Loucy (cell line): ENCODE results near the gene SLC24A1.

Source experiments
- H2AFZ ChIP-seq: fragments of 200-600 bp; sonication (generic); 2 replicates; pipeline ENCODE4 v1.6.0; 2016; ENCODE audit warnings: antibody characterized with exemption, mild to moderate bottlenecking, low read length, moderate library complexity
- H3F3A ChIP-seq: fragments of 200-600 bp; 2 replicates; pipeline ENCODE4 v1.6.0; 2016; ENCODE audit warnings: antibody characterized with exemption, low read depth, mild to moderate bottlenecking
- H3K27me3 ChIP-seq: fragments of 200-600 bp; sonication (generic); 2 replicates; pipeline ENCODE4 v1.6.1; 2014; ENCODE audit warnings: low read length, mild to moderate bottlenecking; ENCODE audit not compliant: insufficient read depth, poor library complexity, severe bottlenecking
- H3K36me3 ChIP-seq: fragments of 200-600 bp; sonication (generic); 2 replicates; pipeline ENCODE4 v1.6.1; 2016; ENCODE audit warnings: low read length; ENCODE audit not compliant: insufficient read depth
- H3K4me1 ChIP-seq: fragments of 200-600 bp; sonication (generic); 2 replicates; pipeline ENCODE4 v1.5.1; 2014; ENCODE audit warnings: low read length, mild to moderate bottlenecking; ENCODE audit not compliant: insufficient read depth, poor library complexity, severe bottlenecking
- H3K4me2 ChIP-seq: fragments of 200-600 bp; sonication (generic); 2 replicates; pipeline ENCODE4 v1.6.0; 2014; ENCODE audit warnings: antibody characterized with exemption, low read length, low read depth, mild to moderate bottlenecking; ENCODE audit not compliant: poor library complexity, severe bottlenecking
- H3K4me3 ChIP-seq: fragments of 200-600 bp; sonication (generic); 2 replicates; pipeline ENCODE4 v1.5.1; 2014; ENCODE audit warnings: low read length, mild to moderate bottlenecking, mixed read lengths; ENCODE audit not compliant: poor library complexity, severe bottlenecking
- H3K79me2 ChIP-seq: fragments of 200-600 bp; sonication (generic); 2 replicates; pipeline ENCODE4 v1.6.1; 2014; ENCODE audit warnings: low read length; ENCODE audit not compliant: insufficient read depth
- H3K9ac ChIP-seq: fragments of 200-600 bp; sonication (generic); 2 replicates; pipeline ENCODE4 v1.6.0; 2014; ENCODE audit warnings: mild to moderate bottlenecking, low read depth, low read length, moderate library complexity; ENCODE audit not compliant: poor library complexity, severe bottlenecking
- H3K9me2 ChIP-seq: fragments of 200-600 bp; sonication (generic); replicated peaks from 2 replicates; pipeline ENCODE4 v1.6.1; 2016; ENCODE audit warnings: low read depth, low read length, mixed read lengths
- H3K9me3 ChIP-seq: fragments of 200-600 bp; sonication (generic); 2 replicates; pipeline ENCODE4 v1.6.1; 2014; ENCODE audit warnings: mild to moderate bottlenecking, antibody characterized with exemption, low read length, low read depth; ENCODE audit not compliant: insufficient read depth
- H4K20me1 ChIP-seq: fragments of 200-600 bp; sonication (generic); 2 replicates; pipeline ENCODE4 v1.6.0; 2014; ENCODE audit warnings: antibody characterized with exemption, low read length, mild to moderate bottlenecking; ENCODE audit not compliant: insufficient read depth, poor library complexity, severe bottlenecking
- EZH2phosphoT487 ChIP-seq: fragments of 200-600 bp; IDR thresholded peaks from 2 replicates; pipeline ENCODE4 v1.6.1; 2018; ENCODE audit warnings: antibody characterized with exemption, mild to moderate bottlenecking, moderate library complexity, borderline replicate concordance
- TF ChIP-seq, protein P1 (sequence below): fragments of 200-600 bp; sonication (generic); conservative IDR thresholded peaks from 2 replicates; pipeline ENCODE4 v1.5.1; 2014; ENCODE audit warnings: mild to moderate bottlenecking, antibody characterized with exemption, low read length

SLC24A1 gene

DNA sequence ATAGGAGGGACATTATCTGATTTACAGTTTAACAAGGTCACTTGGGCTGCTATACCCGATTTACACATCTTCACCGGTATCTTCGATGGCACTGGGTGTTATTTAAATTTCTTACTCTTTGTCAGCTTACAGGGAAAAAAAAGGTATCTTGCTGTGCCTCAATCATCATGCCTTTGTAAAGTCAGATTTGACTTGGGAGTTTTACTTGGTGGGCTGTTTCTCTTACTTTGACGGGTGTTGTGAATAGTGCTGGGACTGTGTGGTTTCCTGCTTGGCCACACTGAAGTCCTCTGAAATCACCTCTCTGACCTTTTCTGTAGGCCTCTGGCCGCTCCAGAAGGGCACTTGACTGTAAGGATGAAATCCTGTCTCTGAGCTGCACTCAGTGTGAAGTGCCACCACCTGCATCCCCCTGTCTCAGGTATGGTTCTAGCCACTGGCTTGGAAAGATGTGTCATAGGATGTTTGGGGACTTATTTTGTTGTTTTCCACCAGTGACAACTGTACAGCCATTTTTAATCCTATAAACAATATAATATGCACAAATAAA is 3.1 kb upstream of the SLC24A1 start:
- Histone ChIP-seq H3K4me3 (no peak overlapping the region), H3K4me1 (peaks cover 14% of the 10 kb centered on the region), H2AFZ (no peak overlapping the region), H3F3A (no peaks in the 10 kb centered on the region), H3K36me3 (no peaks in the 10 kb centered on the region), H3K79me2 (no peaks in the 10 kb centered on the region), H3K9me2 (no peaks in the 10 kb centered on the region), H3K27me3 (no peaks in the 10 kb centered on the region), H3K4me2 (no peak overlapping the region), H4K20me1 (no peaks in the 10 kb centered on the region), H3K9me3 (no peaks in the 10 kb centered on the region), H3K9ac (no peak overlapping the region)
- TF ChIP-seq EZH2phosphoT487: no peak
- TF ChIP-seq, protein P1, sequence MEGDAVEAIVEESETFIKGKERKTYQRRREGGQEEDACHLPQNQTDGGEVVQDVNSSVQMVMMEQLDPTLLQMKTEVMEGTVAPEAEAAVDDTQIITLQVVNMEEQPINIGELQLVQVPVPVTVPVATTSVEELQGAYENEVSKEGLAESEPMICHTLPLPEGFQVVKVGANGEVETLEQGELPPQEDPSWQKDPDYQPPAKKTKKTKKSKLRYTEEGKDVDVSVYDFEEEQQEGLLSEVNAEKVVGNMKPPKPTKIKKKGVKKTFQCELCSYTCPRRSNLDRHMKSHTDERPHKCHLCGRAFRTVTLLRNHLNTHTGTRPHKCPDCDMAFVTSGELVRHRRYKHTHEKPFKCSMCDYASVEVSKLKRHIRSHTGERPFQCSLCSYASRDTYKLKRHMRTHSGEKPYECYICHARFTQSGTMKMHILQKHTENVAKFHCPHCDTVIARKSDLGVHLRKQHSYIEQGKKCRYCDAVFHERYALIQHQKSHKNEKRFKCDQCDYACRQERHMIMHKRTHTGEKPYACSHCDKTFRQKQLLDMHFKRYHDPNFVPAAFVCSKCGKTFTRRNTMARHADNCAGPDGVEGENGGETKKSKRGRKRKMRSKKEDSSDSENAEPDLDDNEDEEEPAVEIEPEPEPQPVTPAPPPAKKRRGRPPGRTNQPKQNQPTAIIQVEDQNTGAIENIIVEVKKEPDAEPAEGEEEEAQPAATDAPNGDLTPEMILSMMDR: no peak

DNA sequence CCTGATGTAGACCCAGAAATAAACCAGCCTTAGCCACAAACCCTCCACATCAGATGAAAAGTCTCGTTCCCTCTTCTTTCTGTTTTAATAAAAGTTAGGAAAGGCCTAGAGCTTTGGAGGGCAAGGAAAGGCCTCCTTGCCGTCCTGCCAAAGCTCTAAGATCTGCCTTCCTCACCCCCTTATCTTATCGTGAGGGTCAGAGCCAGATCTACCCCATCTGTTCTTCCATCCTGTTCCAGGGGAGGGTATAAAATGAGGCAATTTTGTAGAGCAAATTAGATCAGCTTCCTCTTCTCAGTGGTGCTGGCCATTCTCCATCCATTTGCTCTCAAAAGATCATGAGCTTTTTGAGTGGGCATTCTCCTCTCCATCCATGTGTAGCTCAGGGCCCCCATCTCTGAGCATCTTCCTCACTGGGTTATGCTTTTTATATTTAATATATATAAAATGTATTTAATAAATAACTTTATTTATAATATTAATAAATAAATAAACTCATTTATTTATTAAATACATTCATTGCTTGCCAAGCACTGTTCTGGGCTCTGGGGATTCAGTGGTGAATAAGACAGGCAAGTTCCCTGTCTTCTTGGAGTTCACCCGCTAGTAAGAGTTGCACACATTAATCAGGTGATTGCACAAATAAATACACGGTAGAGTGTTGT is 2.0 kb upstream of the SLC24A1 start:
- Histone ChIP-seq H3K36me3 (no peaks in the 10 kb centered on the region; the same call in 1 of the 2 replicates), H3K4me1 (peaks cover 12% of the 10 kb centered on the region), H2AFZ (no peak overlapping the region), H3F3A (no peaks in the 10 kb centered on the region), H3K4me2 (no peak overlapping the region), H4K20me1 (no peaks in the 10 kb centered on the region), H3K27me3 (no peaks in the 10 kb centered on the region), H3K79me2 (no peaks in the 10 kb centered on the region), H3K9ac (no peak overlapping the region), H3K9me2 (no peaks in the 10 kb centered on the region), H3K9me3 (no peaks in the 10 kb centered on the region), H3K4me3 (no peak overlapping the region)
- TF ChIP-seq EZH2phosphoT487: no peak
- TF ChIP-seq, protein P1: no peak

DNA sequence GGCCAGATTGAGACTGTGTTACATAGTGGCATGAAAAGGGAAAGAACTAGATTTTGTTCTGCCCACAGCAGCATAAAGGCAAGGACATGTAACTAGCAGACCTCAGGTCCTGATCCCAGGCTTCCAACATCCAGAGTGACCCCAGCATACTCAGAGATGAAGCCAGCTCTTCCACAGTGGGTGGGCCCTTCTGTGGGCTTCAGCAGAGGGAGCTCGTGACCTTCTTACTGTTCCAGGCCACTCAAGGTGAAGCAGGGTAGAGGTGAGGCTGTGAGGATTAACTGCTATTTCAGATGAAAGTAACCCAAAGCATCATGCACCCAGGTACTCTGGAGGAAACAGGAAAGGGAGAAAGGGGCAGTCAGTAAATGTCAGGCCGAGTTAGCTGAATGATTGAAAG is 905 bp upstream of the SLC24A1 start:
- Histone ChIP-seq H3K4me2 (no peak overlapping the region), H3K27me3 (no peaks in the 10 kb centered on the region), H3K9ac (no peak overlapping the region), H3K4me3 (no peak overlapping the region), H2AFZ (no peak overlapping the region), H3K79me2 (no peaks in the 10 kb centered on the region), H3K36me3 (peaks cover 6% of the 10 kb centered on the region; the same call in 1 of the 2 replicates), H4K20me1 (no peaks in the 10 kb centered on the region), H3K9me2 (no peaks in the 10 kb centered on the region), H3K4me1 (peaks cover 12% of the 10 kb centered on the region), H3K9me3 (no peaks in the 10 kb centered on the region), H3F3A (no peaks in the 10 kb centered on the region)
- TF ChIP-seq EZH2phosphoT487: no peak
- TF ChIP-seq, protein P1: no peak
